Coronary artery (tissue), 2 donors: Measurements from ENCODE around the gene C10orf67.
A peak's percentile ranks its signal among the peaks of the same experiment; 100 is the strongest.

ENCODE experiments used
- DNase-seq: peaks from one replicate; pipeline ENCODE4 v3.0.0-alpha.2; 2017; ENCODE audit warnings: low spot score
- H3K27ac ChIP-seq, 2 donors: fragments of 200-600 bp; sonication (generic); one replicate each; pipeline ENCODE4 v1.5.1; 2016 to 2019
- H3K4me3 ChIP-seq: fragments of 200-600 bp; sonication (generic); 2 replicates; pipeline ENCODE4 v1.5.1; 2016; ENCODE audit warnings: mild to moderate bottlenecking, moderate library complexity
- CTCF ChIP-seq: fragments of 200-600 bp; sonication (generic); IDR thresholded peaks from one replicate; pipeline ENCODE4 v1.5.1; 2019; ENCODE audit warnings: antibody characterized with exemption

C10orf67 gene

GRCh38 chr10:23186697-23187096 lies 157.9 kb downstream of the C10orf67 start:
- no peak for DNase-seq
- no peak for TF ChIP-seq CTCF
- Histone ChIP-seq H3K4me3 (no peak overlapping the region), H3K27ac (no peak overlapping the region)

GRCh38 chr10:23186178-23186577 lies 158.4 kb downstream of the C10orf67 start:
- Histone ChIP-seq H3K4me3 (no peak overlapping the region), H3K27ac (no peak overlapping the region)
- TF ChIP-seq CTCF: no peak
- DNase-seq: no peak

GRCh38 chr10:23174977-23175512 lies 169.6 kb downstream of the C10orf67 start:
- Histone ChIP-seq H3K4me3 (no peak overlapping the region), H3K27ac (no peak overlapping the region)
- no peak for TF ChIP-seq CTCF
- DNase-seq: no peak

- no peak overlapping the region for H3K27ac ChIP-seq
- no peak for DNase-seq
Measured at GRCh38 chr10:23174074-23174976, 170.3 kb downstream of the C10orf67 start.

GRCh38 chr10:23173214-23174073 lies 171.2 kb downstream of the C10orf67 start:
- no peak for TF ChIP-seq CTCF
- H3K4me3 ChIP-seq: peak overlapping the region; percentile 36
- no peak for DNase-seq
- H3K27ac ChIP-seq: no peak overlapping the region

More at GRCh38 chr10:23174074-23174976, 170.3 kb downstream of the C10orf67 start:
- TF ChIP-seq CTCF: no peak
- peak overlapping the region; percentile 36 for H3K4me3 ChIP-seq

- DNase-seq: no peak
- no peak overlapping the region for H3K27ac ChIP-seq
- no peak for TF ChIP-seq CTCF
- H3K4me3 ChIP-seq: no peak overlapping the region
Measured at GRCh38 chr10:23172429-23173213, 172.0 kb downstream of the C10orf67 start.
